ENCODE data around the gene LRRC8D. TPM values are rescaled to one million over a fixed set of nuclear protein-coding genes. Genes with fewer than 3 reads are reported as not detected.
"Not testable (repeated sequence)": the region's sequence is repeated elsewhere in the genome, so short reads cannot be mapped to it uniquely, and the experiment has no call there.

The LRRC8D gene
- total and polyA plus RNA-seq, 2 experiments from 2014 or later: 30.1 to 30.7 TPM

- H3K9ac ChIP-seq: no peak overlapping the region
- H3K4me3 ChIP-seq: no peak overlapping the region
- no peaks in the 10 kb centered on the region for H4K20me1 ChIP-seq (ENCODE audit: insufficient read depth)
- no peaks in the 10 kb centered on the region; the same call in 1 of the 2 replicates for H3K9me2 ChIP-seq (ENCODE audit: insufficient read depth)
- H3K9me3 ChIP-seq (ENCODE audit: low read depth): no peaks in the 10 kb centered on the region
- no peaks in the 10 kb centered on the region for H3K27me3 ChIP-seq (replicated peaks; ENCODE audit: insufficient read depth)
- in situ Hi-C loops (cut with MboI): no loop called here
- H3K36me3 ChIP-seq (ENCODE audit: low read depth): peaks cover 2% of the 10 kb centered on the region; the same call in 1 of the 2 replicates
- TF ChIP-seq EZH2 (IDR thresholded peaks at IDR 0.05; ENCODE audit: insufficient read depth, poor library complexity, severe bottlenecking): no peak
- H3K27ac ChIP-seq: no peak overlapping the region
- WGBS, 2 experiments (ENCODE audit: low coverage in 1 of 2, low lambda C conversion rate in 2 of 2, missing lambda C conversion rate in 2 of 2): 100% methylated on average over 1 of the region's 1 CpG
- H3K4me2 ChIP-seq (ENCODE audit: unreplicated experiment): no peak overlapping the region
- H3F3A ChIP-seq (ENCODE audit: insufficient read depth): peaks cover 12% of the 10 kb centered on the region; the same call in 1 of the 2 replicates
- no peak for DNase-seq
- H3K79me2 ChIP-seq (ENCODE audit: insufficient read depth): peaks cover 5% of the 10 kb centered on the region; the same call in 1 of the 2 replicates
- H2AFZ ChIP-seq: no peak overlapping the region
- H3K4me1 ChIP-seq (ENCODE audit: insufficient read depth): 0 out of 2 replicates have a peak, but pooled peaks cover 10% of the 10 kb centered on the region
Measured at GRCh38 chr1:89918794-89919155, 97.9 kb downstream of the LRRC8D start.

GRCh38 chr1:89919174-89919573, 98.3 kb downstream of the LRRC8D start:
- in situ Hi-C loops (cut with MboI): no loop called here
- no peaks in the 10 kb centered on the region for H3K9me3 ChIP-seq (ENCODE audit: low read depth)
- no peaks in the 10 kb centered on the region for H4K20me1 ChIP-seq (ENCODE audit: insufficient read depth)

GRCh38 chr1:89922911-89923310, 102.1 kb downstream of the LRRC8D start:
- Histone ChIP-seq H3K9me2 (ENCODE audit: insufficient read depth) (no peaks in the 10 kb centered on the region; the same call in 1 of the 2 replicates), H3K4me2 (ENCODE audit: unreplicated experiment) (no peak overlapping the region), H2AFZ (no peak overlapping the region), H3K27me3 (replicated peaks; ENCODE audit: insufficient read depth) (no peaks in the 10 kb centered on the region), H3K36me3 (ENCODE audit: low read depth) (peaks cover 5% of the 10 kb centered on the region; the same call in 1 of the 2 replicates), H4K20me1 (ENCODE audit: insufficient read depth) (no peaks in the 10 kb centered on the region), H3K9ac (no peak overlapping the region), H3K4me3 (no peak overlapping the region), H3K27ac (no peak overlapping the region), H3K79me2 (ENCODE audit: insufficient read depth) (peaks cover 5% of the 10 kb centered on the region; the same call in 1 of the 2 replicates), H3K4me1 (ENCODE audit: insufficient read depth) (0 out of 2 replicates have a peak, but pooled peaks cover 10% of the 10 kb centered on the region), H3F3A (ENCODE audit: insufficient read depth) (peaks cover 12% of the 10 kb centered on the region; the same call in 1 of the 2 replicates), H3K9me3 (ENCODE audit: low read depth) (no peaks in the 10 kb centered on the region)
- in situ Hi-C loops (cut with MboI): no loop called here
- WGBS, 2 experiments (ENCODE audit: low coverage in 1 of 2, low lambda C conversion rate in 2 of 2, missing lambda C conversion rate in 2 of 2): 76 to 84% methylated on average over 2 of the region's 2 CpGs
- no peak for TF ChIP-seq EZH2 (IDR thresholded peaks at IDR 0.05; ENCODE audit: insufficient read depth, poor library complexity, severe bottlenecking)
- no peak for TF ChIP-seq EZH2phosphoT487 (IDR thresholded peaks at IDR 0.05; ENCODE audit: insufficient read depth, low read depth)
- no peak for DNase-seq

More at GRCh38 chr1:89919174-89919573, 98.3 kb downstream of the LRRC8D start:
- no peak overlapping the region for H3K9ac ChIP-seq
- no peak overlapping the region for H3K4me2 ChIP-seq (ENCODE audit: unreplicated experiment)
- no peaks in the 10 kb centered on the region for H3K27me3 ChIP-seq (replicated peaks; ENCODE audit: insufficient read depth)
- DNase-seq: no peak
- peaks cover 12% of the 10 kb centered on the region; the same call in 1 of the 2 replicates for H3F3A ChIP-seq (ENCODE audit: insufficient read depth)
- no peaks in the 10 kb centered on the region; the same call in 1 of the 2 replicates for H3K9me2 ChIP-seq (ENCODE audit: insufficient read depth)
- H2AFZ ChIP-seq: no peak overlapping the region
- H3K36me3 ChIP-seq (ENCODE audit: low read depth): peaks cover 5% of the 10 kb centered on the region; the same call in 1 of the 2 replicates
- no peak overlapping the region for H3K4me3 ChIP-seq
- H3K79me2 ChIP-seq (ENCODE audit: insufficient read depth): peaks cover 5% of the 10 kb centered on the region; the same call in 1 of the 2 replicates
- H3K27ac ChIP-seq: no peak overlapping the region
- H3K4me1 ChIP-seq (ENCODE audit: insufficient read depth): 0 out of 2 replicates have a peak, but pooled peaks cover 10% of the 10 kb centered on the region
- TF ChIP-seq EZH2phosphoT487 (IDR thresholded peaks at IDR 0.05; ENCODE audit: insufficient read depth, low read depth) (no peak), EZH2 (IDR thresholded peaks at IDR 0.05; ENCODE audit: insufficient read depth, poor library complexity, severe bottlenecking) (no peak)

GRCh38 chr1:89923517-89923916, 102.7 kb downstream of the LRRC8D start:
- peaks cover 12% of the 10 kb centered on the region; the same call in 1 of the 2 replicates for H3F3A ChIP-seq (ENCODE audit: insufficient read depth)
- 0 out of 2 replicates have a peak, but pooled peaks cover 10% of the 10 kb centered on the region for H3K4me1 ChIP-seq (ENCODE audit: insufficient read depth)
- 91 to 92% methylated on average over 3 of the region's 3 CpGs for WGBS, 2 experiments (ENCODE audit: low coverage in 1 of 2, low lambda C conversion rate in 2 of 2, missing lambda C conversion rate in 2 of 2)
- H3K9me3 ChIP-seq (ENCODE audit: low read depth): no peaks in the 10 kb centered on the region
- no peaks in the 10 kb centered on the region for H4K20me1 ChIP-seq (ENCODE audit: insufficient read depth)
- peaks cover 5% of the 10 kb centered on the region; the same call in 1 of the 2 replicates for H3K79me2 ChIP-seq (ENCODE audit: insufficient read depth)
- DNase-seq: no peak
- H3K4me2 ChIP-seq (ENCODE audit: unreplicated experiment): no peak overlapping the region
- no peaks in the 10 kb centered on the region; the same call in 1 of the 2 replicates for H3K9me2 ChIP-seq (ENCODE audit: insufficient read depth)
- no peak overlapping the region for H3K27ac ChIP-seq
- H3K9ac ChIP-seq: no peak overlapping the region
- H3K36me3 ChIP-seq (ENCODE audit: low read depth): peaks cover 5% of the 10 kb centered on the region; the same call in 1 of the 2 replicates
- no peak overlapping the region for H2AFZ ChIP-seq
- no peak overlapping the region for H3K4me3 ChIP-seq
- in situ Hi-C loops (cut with MboI): no loop called here
- TF ChIP-seq EZH2 (IDR thresholded peaks at IDR 0.05; ENCODE audit: insufficient read depth, poor library complexity, severe bottlenecking) (no peak), EZH2phosphoT487 (IDR thresholded peaks at IDR 0.05; ENCODE audit: insufficient read depth, low read depth) (no peak)
- H3K27me3 ChIP-seq (replicated peaks; ENCODE audit: insufficient read depth): no peaks in the 10 kb centered on the region

- H3K27me3 ChIP-seq (replicated peaks; ENCODE audit: insufficient read depth); H3F3A ChIP-seq (ENCODE audit: insufficient read depth); H3K9ac ChIP-seq; H3K4me3 ChIP-seq; H3K4me1 ChIP-seq (ENCODE audit: insufficient read depth); DNase-seq; H3K9me2 ChIP-seq (ENCODE audit: insufficient read depth); in situ Hi-C loops (cut with MboI); H3K27ac ChIP-seq; H2AFZ ChIP-seq; H3K9me3 ChIP-seq (ENCODE audit: low read depth); H3K4me2 ChIP-seq (ENCODE audit: unreplicated experiment); H3K79me2 ChIP-seq (ENCODE audit: insufficient read depth); H4K20me1 ChIP-seq (ENCODE audit: insufficient read depth); H3K36me3 ChIP-seq (ENCODE audit: low read depth): not testable (repeated sequence)
- 95 to 98% methylated on average over 1 of the region's 1 CpG for WGBS, 2 experiments (ENCODE audit: low coverage in 1 of 2, low lambda C conversion rate in 2 of 2, missing lambda C conversion rate in 2 of 2)
Measured at GRCh38 chr1:89924075-89924474, 103.2 kb downstream of the LRRC8D start.

All from GM23248 (cell line).